ENCODE results near the gene PPIB. TPM values are rescaled to one million over a fixed set of nuclear protein-coding genes. Genes with fewer than 3 reads are reported as not detected.

The PPIB gene
- total and polyA plus RNA-seq, 8 donors, result 230 to 576 (median 362) TPM

- H3K9me3 ChIP-seq, result no peaks in the 10 kb centered on the region
- H3K36me3 ChIP-seq, result no peaks in the 10 kb centered on the region
- intact Hi-C loops (cut with DNase I), result loop anchor here in 1 of 3 donors (10.0 kb wide), 1 partner anchor 497 kb away; no protein-coding TSS in a partner anchor
- H3K4me1 ChIP-seq, result no peaks in the 10 kb centered on the region
- no peaks in the 10 kb centered on the region for H3K27me3 ChIP-seq
- no peak overlapping the region for H3K4me3 ChIP-seq
- 93 to 95% methylated on average over 2 of the region's 2 CpGs for WGBS, 2 donors
- FAIRE-seq (no peak), DNase-seq (no peak), ATAC-seq (no peak)
- H3K27ac ChIP-seq, result no peak overlapping the region
- no peak for TF ChIP-seq CTCF (IDR thresholded peaks at IDR 0.05)
Observed at GRCh38 chr15:64187396-64188191, 24.8 kb upstream of the PPIB start.

- intact Hi-C loops (cut with DNase I), result loop anchor here in 1 of 3 donors (10.0 kb wide), 1 partner anchor 499 kb away; no protein-coding TSS in a partner anchor
Observed at GRCh38 chr15:64185146-64185911, 22.5 kb upstream of the PPIB start.

GRCh38 chr15:64182859-64183370 is 20.1 kb upstream of the PPIB start:
- Histone ChIP-seq H3K4me1 (no peaks in the 10 kb centered on the region), H3K9me3 (no peaks in the 10 kb centered on the region), H3K27me3 (no peaks in the 10 kb centered on the region), H3K4me3 (no peak overlapping the region), H3K36me3 (no peaks in the 10 kb centered on the region), H3K27ac (no peak overlapping the region)
- DNase-seq, result no peak
- no peak for TF ChIP-seq CTCF (IDR thresholded peaks at IDR 0.05)
- FAIRE-seq, result no peak
- WGBS, 2 donors, result 85 to 89% methylated on average over 4 of the region's 4 CpGs
- ATAC-seq, result no peak
- intact Hi-C loops (cut with DNase I), result loop anchor here in 1 of 3 donors (10.0 kb wide), 1 partner anchor 502 kb away; no protein-coding TSS in a partner anchor

More at GRCh38 chr15:64185146-64185911, 22.5 kb upstream of the PPIB start:
- TF ChIP-seq CTCF (IDR thresholded peaks at IDR 0.05), result no peak
- ATAC-seq (no peak), FAIRE-seq (no peak), DNase-seq (no peak)
- no peaks in the 10 kb centered on the region for H3K9me3 ChIP-seq
- WGBS, 2 donors, result 92 to 95% methylated on average over 9 of the region's 9 CpGs
- no peaks in the 10 kb centered on the region for H3K36me3 ChIP-seq
- no peak overlapping the region for H3K4me3 ChIP-seq
- H3K4me1 ChIP-seq, result no peaks in the 10 kb centered on the region
- no peak overlapping the region for H3K27ac ChIP-seq
- H3K27me3 ChIP-seq, result no peaks in the 10 kb centered on the region

- TF ChIP-seq CTCF (IDR thresholded peaks at IDR 0.05), result no peak
- FAIRE-seq, result no peak
- peak; percentile 48 to 88 (median 68) for ATAC-seq
- Histone ChIP-seq H3K27me3 (no peaks in the 10 kb centered on the region), H3K4me3 (no peak overlapping the region), H3K27ac (no peak overlapping the region), H3K36me3 (no peaks in the 10 kb centered on the region), H3K4me1 (no peaks in the 10 kb centered on the region), H3K9me3 (no peaks in the 10 kb centered on the region)
- intact Hi-C loops (cut with DNase I), result loop anchor here in 1 of 3 donors (10.0 kb wide), 1 partner anchor 504 kb away; no protein-coding TSS in a partner anchor
- WGBS, 2 donors, result 54 to 60% methylated on average over 8 of the region's 8 CpGs
- DNase-seq, result no peak
Observed at GRCh38 chr15:64180235-64180824, 17.5 kb upstream of the PPIB start.
